ENCODE data around the gene PRKAR2B.

DNA sequence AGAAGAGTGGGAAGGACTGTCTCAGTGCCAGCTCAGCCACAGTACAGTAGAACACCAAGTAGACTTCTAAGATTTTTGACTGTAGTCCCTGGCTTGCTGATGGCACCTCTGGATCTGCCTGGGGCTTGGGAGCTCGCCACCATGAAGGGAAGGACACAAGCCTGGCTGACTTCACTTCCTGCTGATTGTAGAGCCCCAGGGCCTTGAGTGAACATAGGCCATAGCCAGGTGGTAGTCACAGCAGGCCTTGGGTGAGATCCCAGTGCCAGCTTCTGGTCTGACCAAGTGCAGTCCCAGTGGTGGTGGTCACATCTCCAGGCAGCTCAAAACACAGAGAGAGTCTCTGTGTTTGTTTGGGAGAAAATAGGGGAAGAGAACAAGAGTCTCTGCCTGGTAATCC is 66.7 kb downstream of the PRKAR2B start:
- TF ChIP-seq, protein P1, sequence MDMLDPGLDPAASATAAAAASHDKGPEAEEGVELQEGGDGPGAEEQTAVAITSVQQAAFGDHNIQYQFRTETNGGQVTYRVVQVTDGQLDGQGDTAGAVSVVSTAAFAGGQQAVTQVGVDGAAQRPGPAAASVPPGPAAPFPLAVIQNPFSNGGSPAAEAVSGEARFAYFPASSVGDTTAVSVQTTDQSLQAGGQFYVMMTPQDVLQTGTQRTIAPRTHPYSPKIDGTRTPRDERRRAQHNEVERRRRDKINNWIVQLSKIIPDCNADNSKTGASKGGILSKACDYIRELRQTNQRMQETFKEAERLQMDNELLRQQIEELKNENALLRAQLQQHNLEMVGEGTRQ (IDR thresholded peaks at IDR 0.05; ENCODE audit: borderline replicate concordance, low read depth, low read length): no peak
- TF ChIP-seq, protein P2, sequence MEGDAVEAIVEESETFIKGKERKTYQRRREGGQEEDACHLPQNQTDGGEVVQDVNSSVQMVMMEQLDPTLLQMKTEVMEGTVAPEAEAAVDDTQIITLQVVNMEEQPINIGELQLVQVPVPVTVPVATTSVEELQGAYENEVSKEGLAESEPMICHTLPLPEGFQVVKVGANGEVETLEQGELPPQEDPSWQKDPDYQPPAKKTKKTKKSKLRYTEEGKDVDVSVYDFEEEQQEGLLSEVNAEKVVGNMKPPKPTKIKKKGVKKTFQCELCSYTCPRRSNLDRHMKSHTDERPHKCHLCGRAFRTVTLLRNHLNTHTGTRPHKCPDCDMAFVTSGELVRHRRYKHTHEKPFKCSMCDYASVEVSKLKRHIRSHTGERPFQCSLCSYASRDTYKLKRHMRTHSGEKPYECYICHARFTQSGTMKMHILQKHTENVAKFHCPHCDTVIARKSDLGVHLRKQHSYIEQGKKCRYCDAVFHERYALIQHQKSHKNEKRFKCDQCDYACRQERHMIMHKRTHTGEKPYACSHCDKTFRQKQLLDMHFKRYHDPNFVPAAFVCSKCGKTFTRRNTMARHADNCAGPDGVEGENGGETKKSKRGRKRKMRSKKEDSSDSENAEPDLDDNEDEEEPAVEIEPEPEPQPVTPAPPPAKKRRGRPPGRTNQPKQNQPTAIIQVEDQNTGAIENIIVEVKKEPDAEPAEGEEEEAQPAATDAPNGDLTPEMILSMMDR (IDR thresholded peaks at IDR 0.05): no peak

Data from SK-N-SH (cell line).